ENCODE results near the gene SMOC1. TPM values are rescaled to one million over a fixed set of nuclear protein-coding genes. Genes with fewer than 3 reads are reported as not detected.
A peak's percentile ranks its signal among the peaks of the same experiment; 100 is the strongest.

SMOC1 gene
- total RNA-seq, 1 donor from 2014 or later: 2.0 TPM

DNA sequence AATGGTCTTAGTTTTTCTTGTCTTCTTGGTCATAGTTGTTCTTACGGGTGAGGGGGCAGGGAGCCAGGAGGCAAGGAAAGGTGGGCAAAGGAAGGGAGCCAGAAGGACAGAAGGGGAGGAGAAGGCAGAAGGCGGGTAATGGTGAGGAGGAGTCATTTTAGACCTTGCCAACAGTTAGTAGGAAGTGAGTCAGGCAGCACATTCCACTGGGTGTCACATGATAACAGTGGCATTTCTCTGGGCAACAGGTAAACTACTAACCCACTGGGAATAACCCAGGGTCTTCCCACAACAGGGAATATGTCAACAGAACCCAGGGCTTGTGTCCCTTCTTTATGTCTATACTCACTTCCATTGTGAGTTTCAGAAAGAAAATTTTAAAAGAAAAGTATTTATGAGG lies 181.9 kb downstream of the SMOC1 start:
- no peaks in the 10 kb centered on the region for H3K36me3 Mint-ChIP-seq (ENCODE audit: unreplicated experiment)
- H3K4me3 Mint-ChIP-seq (ENCODE audit: unreplicated experiment): no peak overlapping the region
- H3K27ac Mint-ChIP-seq (ENCODE audit: unreplicated experiment): no peak overlapping the region
- TF ChIP-seq, protein P1, sequence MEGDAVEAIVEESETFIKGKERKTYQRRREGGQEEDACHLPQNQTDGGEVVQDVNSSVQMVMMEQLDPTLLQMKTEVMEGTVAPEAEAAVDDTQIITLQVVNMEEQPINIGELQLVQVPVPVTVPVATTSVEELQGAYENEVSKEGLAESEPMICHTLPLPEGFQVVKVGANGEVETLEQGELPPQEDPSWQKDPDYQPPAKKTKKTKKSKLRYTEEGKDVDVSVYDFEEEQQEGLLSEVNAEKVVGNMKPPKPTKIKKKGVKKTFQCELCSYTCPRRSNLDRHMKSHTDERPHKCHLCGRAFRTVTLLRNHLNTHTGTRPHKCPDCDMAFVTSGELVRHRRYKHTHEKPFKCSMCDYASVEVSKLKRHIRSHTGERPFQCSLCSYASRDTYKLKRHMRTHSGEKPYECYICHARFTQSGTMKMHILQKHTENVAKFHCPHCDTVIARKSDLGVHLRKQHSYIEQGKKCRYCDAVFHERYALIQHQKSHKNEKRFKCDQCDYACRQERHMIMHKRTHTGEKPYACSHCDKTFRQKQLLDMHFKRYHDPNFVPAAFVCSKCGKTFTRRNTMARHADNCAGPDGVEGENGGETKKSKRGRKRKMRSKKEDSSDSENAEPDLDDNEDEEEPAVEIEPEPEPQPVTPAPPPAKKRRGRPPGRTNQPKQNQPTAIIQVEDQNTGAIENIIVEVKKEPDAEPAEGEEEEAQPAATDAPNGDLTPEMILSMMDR (IDR thresholded peaks at IDR 0.05): no peak
- no peaks in the 10 kb centered on the region for H3K4me1 Mint-ChIP-seq (ENCODE audit: unreplicated experiment)
- H3K9me3 Mint-ChIP-seq (ENCODE audit: unreplicated experiment): no peaks in the 10 kb centered on the region
- H3K27me3 Mint-ChIP-seq (ENCODE audit: unreplicated experiment): no peaks in the 10 kb centered on the region
- no peak for DNase-seq (ENCODE audit: extremely low spot score, unreplicated experiment)

DNA sequence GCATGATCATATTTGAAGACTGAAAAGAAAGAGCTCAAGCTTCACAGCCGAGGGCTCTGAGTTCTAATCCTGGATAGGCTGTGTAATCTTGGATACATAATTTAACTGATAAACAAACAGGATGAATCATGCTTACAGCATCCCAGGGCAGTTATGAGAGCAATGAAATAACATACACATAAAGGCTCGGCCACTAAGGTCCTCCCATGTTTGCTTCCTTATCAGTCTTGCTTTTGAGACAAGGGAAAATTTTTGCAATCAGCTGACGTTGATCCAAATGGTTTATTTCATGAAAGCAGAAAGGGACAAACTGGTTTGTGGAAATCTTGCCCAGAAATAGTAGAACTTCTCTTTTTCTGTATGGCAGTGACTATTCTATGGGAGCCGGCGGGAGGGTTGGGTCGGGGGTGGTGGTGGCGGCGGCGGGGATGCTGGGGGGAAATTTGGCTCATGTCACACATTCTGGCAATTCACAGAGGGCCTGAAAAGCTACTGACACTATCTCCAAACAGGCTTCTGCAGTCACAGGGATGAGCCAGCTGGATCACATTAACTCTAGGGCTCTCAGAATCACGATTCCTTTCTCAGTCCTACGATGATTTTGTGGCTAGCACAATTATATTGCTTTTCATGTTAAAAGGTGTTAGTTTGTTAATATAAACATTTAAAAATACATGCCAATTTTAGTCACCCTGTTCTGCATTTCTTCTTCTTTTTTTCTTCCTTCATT lies 185.1 kb downstream of the SMOC1 start:
- DNase-seq (ENCODE audit: extremely low spot score, unreplicated experiment): no peak
- Mint-ChIP-seq H3K36me3 (ENCODE audit: unreplicated experiment) (no peaks in the 10 kb centered on the region), H3K4me1 (ENCODE audit: unreplicated experiment) (no peaks in the 10 kb centered on the region), H3K27me3 (ENCODE audit: unreplicated experiment) (no peaks in the 10 kb centered on the region), H3K9me3 (ENCODE audit: unreplicated experiment) (no peaks in the 10 kb centered on the region), H3K27ac (ENCODE audit: unreplicated experiment) (no peak overlapping the region), H3K4me3 (ENCODE audit: unreplicated experiment) (no peak overlapping the region)
- TF ChIP-seq, protein P1 (IDR thresholded peaks at IDR 0.05): no peak

DNA sequence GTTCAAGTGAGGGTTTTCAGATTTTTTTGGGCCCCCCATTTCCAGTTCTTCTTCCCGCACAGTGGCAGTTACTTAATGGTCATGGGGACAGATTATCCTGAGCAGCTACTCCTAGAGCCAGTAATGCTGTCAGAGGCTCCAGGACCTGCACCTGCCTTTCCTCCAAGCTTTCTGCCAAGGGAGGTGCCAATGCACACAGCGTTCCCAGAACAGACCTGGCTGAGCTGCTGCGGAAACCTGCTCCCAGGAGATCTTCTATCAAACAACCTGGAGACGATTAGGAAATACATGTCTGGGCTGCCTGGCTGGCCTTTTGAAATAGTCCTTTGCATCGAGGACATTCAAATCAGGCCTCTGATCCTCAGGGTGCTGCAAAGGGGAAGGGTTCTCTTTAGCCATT lies 188.6 kb downstream of the SMOC1 start:
- H3K4me3 Mint-ChIP-seq (ENCODE audit: unreplicated experiment): no peak overlapping the region
- H3K27ac Mint-ChIP-seq (ENCODE audit: unreplicated experiment): no peak overlapping the region

DNA sequence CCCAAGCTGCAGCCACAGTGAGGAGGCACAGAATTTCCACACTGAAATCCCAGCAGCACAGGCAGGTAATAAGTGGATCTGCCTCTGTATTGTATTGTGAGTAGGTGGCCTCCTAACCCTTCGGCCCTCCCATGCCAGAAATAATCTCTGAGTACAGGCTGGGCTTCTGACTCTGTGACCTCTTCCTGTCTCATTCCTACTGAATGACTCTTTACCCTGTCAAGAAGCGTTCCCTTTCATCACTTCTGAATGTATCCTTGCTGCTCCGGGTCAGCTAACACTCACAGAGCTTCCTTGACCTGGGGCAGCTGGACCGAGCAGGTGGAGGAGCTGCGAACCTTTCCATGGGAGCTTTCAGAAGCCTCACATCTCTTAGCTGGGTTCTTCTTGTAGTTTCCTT lies 190.0 kb downstream of the SMOC1 start:
- TF ChIP-seq, protein P1 (IDR thresholded peaks at IDR 0.05): no peak
- no peak overlapping the region for H3K4me3 Mint-ChIP-seq (ENCODE audit: unreplicated experiment)
- no peak overlapping the region for H3K27ac Mint-ChIP-seq (ENCODE audit: unreplicated experiment)
- H3K4me1 Mint-ChIP-seq (ENCODE audit: unreplicated experiment): no peaks in the 10 kb centered on the region
- no peaks in the 10 kb centered on the region for H3K9me3 Mint-ChIP-seq (ENCODE audit: unreplicated experiment)
- no peaks in the 10 kb centered on the region for H3K36me3 Mint-ChIP-seq (ENCODE audit: unreplicated experiment)
- H3K27me3 Mint-ChIP-seq (ENCODE audit: unreplicated experiment): peaks cover 2% of the 10 kb centered on the region
- no peak for DNase-seq (ENCODE audit: extremely low spot score, unreplicated experiment)

More for the DNA sequence above, 188.6 kb downstream of the SMOC1 start:
- TF ChIP-seq, protein P1 (IDR thresholded peaks at IDR 0.05): no peak
- Mint-ChIP-seq H3K9me3 (ENCODE audit: unreplicated experiment) (no peaks in the 10 kb centered on the region), H3K27me3 (ENCODE audit: unreplicated experiment) (peaks cover 1% of the 10 kb centered on the region), H3K4me1 (ENCODE audit: unreplicated experiment) (no peaks in the 10 kb centered on the region), H3K36me3 (ENCODE audit: unreplicated experiment) (no peaks in the 10 kb centered on the region)
- DNase-seq (ENCODE audit: extremely low spot score, unreplicated experiment): no peak

DNA sequence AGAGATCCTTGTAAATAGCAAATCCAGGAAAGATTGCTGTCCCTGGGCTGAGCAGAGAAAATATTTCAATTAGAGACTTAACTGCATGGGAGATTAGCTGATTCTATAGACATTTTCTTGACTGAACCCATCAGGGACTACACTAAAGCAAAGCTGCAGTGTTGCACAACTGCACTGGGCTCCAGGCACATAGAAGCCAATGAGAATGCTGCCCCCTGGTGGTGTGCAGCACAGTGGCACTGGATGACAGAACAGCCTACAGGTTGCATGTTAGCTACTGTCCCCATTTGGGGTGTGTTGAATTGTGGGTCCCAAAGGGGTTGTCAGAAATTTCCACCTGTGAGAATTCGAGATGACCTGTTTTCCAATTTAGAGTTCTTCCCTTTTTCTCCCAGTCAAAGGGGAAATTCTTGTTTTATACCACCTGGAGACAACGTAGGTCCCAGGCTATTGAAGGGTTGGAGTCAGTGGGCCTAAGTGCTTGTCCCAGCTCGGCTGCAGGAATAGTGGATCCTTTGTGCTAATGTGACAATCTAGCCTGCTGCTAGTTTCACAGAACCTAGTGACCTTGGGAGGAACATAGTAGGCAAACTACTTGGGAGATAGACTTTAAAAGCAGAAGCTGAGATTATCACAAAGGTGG lies 194.8 kb downstream of the SMOC1 start:
- TF ChIP-seq, protein P1 (IDR thresholded peaks at IDR 0.05): peak; percentile 56
- H3K27ac Mint-ChIP-seq (ENCODE audit: unreplicated experiment): no peak overlapping the region
- H3K9me3 Mint-ChIP-seq (ENCODE audit: unreplicated experiment): no peaks in the 10 kb centered on the region
- H3K27me3 Mint-ChIP-seq (ENCODE audit: unreplicated experiment): peaks cover 2% of the 10 kb centered on the region
- H3K4me1 Mint-ChIP-seq (ENCODE audit: unreplicated experiment): no peaks in the 10 kb centered on the region
- H3K4me3 Mint-ChIP-seq (ENCODE audit: unreplicated experiment): no peak overlapping the region
- H3K36me3 Mint-ChIP-seq (ENCODE audit: unreplicated experiment): no peaks in the 10 kb centered on the region
- no peak for DNase-seq (ENCODE audit: extremely low spot score, unreplicated experiment)
